ENCODE data around the gene OCIAD2. TPM values are rescaled to one million over a fixed set of nuclear protein-coding genes. Genes with fewer than 3 reads are reported as not detected.
A peak's percentile ranks its signal among the peaks of the same experiment; 100 is the strongest.
"Not testable (repeated sequence)": the region's sequence is repeated elsewhere in the genome, so short reads cannot be mapped to it uniquely, and the experiment has no call there.

The OCIAD2 gene
- polyA plus RNA-seq, 1 experiment: 55.0 TPM

GRCh38 chr4:48924416-48924815, 17.8 kb upstream of the OCIAD2 start:
- no peak for DNase-seq (ENCODE audit: low read depth, low spot score)
- Histone ChIP-seq H3K4me3 (ENCODE audit: low read depth, low read length) (no peak overlapping the region), H3K27me3 (ENCODE audit: control insufficient read depth, insufficient read depth, low read length) (no peaks in the 10 kb centered on the region), H3K27ac (ENCODE audit: low read depth, low read length) (no peak overlapping the region), H3K9me3 (ENCODE audit: control insufficient read depth, insufficient read depth, low read length) (no peaks in the 10 kb centered on the region; the same call in 1 of the 2 replicates)
- no peak for TF ChIP-seq CTCF (IDR thresholded peaks at IDR 0.05; ENCODE audit: low read depth, low read length)
- POLR2A ChIA-PET: interaction anchor here (0.7 kb wide), 1 partner anchor 144 kb away, joined by 6 read pairs; no protein-coding TSS in a partner anchor
- CTCF ChIA-PET: interaction anchor here (1.2 kb wide), 1 partner anchor 38 kb away, joined by 4 read pairs; no protein-coding TSS in a partner anchor

GRCh38 chr4:48923065-48923464, 16.5 kb upstream of the OCIAD2 start:
- CTCF ChIA-PET; DNase-seq (ENCODE audit: low read depth, low spot score); H3K27ac ChIP-seq (ENCODE audit: low read depth, low read length); H3K4me3 ChIP-seq (ENCODE audit: low read depth, low read length); H3K27me3 ChIP-seq (ENCODE audit: control insufficient read depth, insufficient read depth, low read length); H3K9me3 ChIP-seq (ENCODE audit: control insufficient read depth, insufficient read depth, low read length); POLR2A ChIA-PET: not testable (repeated sequence)

GRCh38 chr4:48914311-48914710, 7.7 kb upstream of the OCIAD2 start:
- POLR2A ChIA-PET: no interaction called here
- H3K27me3 ChIP-seq (ENCODE audit: control insufficient read depth, insufficient read depth, low read length): peaks cover 2% of the 10 kb centered on the region
- H3K4me3 ChIP-seq (ENCODE audit: low read depth, low read length): no peak overlapping the region
- CTCF ChIA-PET: interaction anchor here (1.1 kb wide), 1 partner anchor 335 kb away, joined by 4 read pairs; no protein-coding TSS in a partner anchor
- no peak for DNase-seq (ENCODE audit: low read depth, low spot score)
- no peak overlapping the region for H3K27ac ChIP-seq (ENCODE audit: low read depth, low read length)
- no peak for TF ChIP-seq CTCF (IDR thresholded peaks at IDR 0.05; ENCODE audit: low read depth, low read length)
- no peaks in the 10 kb centered on the region for H3K9me3 ChIP-seq (ENCODE audit: control insufficient read depth, insufficient read depth, low read length)

- Histone ChIP-seq H3K9me3 (ENCODE audit: control insufficient read depth, insufficient read depth, low read length) (no peaks in the 10 kb centered on the region), H3K27ac (ENCODE audit: low read depth, low read length) (peak overlapping the region; percentile 52), H3K4me3 (ENCODE audit: low read depth, low read length) (no peak overlapping the region), H3K27me3 (ENCODE audit: control insufficient read depth, insufficient read depth, low read length) (peaks cover 2% of the 10 kb centered on the region)
- POLR2A ChIA-PET: interaction anchor here (0.7 kb wide), 1 partner anchor 51 kb away, joined by 5 read pairs; no protein-coding TSS in a partner anchor
- CTCF ChIA-PET: interaction anchor here (0.5 to 1.3 kb wide), 3 partner anchors 8 to 336 kb away, joined by 3 read pairs; no protein-coding TSS in a partner anchor
- no peak for TF ChIP-seq CTCF (IDR thresholded peaks at IDR 0.05; ENCODE audit: low read depth, low read length)
- DNase-seq (ENCODE audit: low read depth, low spot score): peak; percentile 66
These were observed 6.8 kb upstream of the OCIAD2 start for GRCh38 chr4:48913346-48913745.

GRCh38 chr4:48912349-48912748, 5.8 kb upstream of the OCIAD2 start:
- POLR2A ChIA-PET: no interaction called here
- no peaks in the 10 kb centered on the region for H3K9me3 ChIP-seq (ENCODE audit: control insufficient read depth, insufficient read depth, low read length)
- H3K4me3 ChIP-seq (ENCODE audit: low read depth, low read length): no peak overlapping the region
- CTCF ChIA-PET: interaction anchor here (1.1 kb wide), 1 partner anchor 50 kb away, joined by 4 read pairs; no protein-coding TSS in a partner anchor
- peaks cover 2% of the 10 kb centered on the region for H3K27me3 ChIP-seq (ENCODE audit: control insufficient read depth, insufficient read depth, low read length)
- DNase-seq (ENCODE audit: low read depth, low spot score): no peak
- no peak for TF ChIP-seq CTCF (IDR thresholded peaks at IDR 0.05; ENCODE audit: low read depth, low read length)
- H3K27ac ChIP-seq (ENCODE audit: low read depth, low read length): no peak overlapping the region
